Islet precursor cell (in vitro differentiated cells): ENCODE results near the gene REPIN1.

Experiments used
- DNase-seq: peaks from one replicate; pipeline ENCODE4 v3.0.0-alpha.2; 2018

REPIN1 gene

GRCh38 chr7:150337659-150338081 is 31.0 kb upstream of the REPIN1 start:
- peak; percentile 54 for DNase-seq

- peak; percentile 52 for DNase-seq
These were observed 30.3 kb upstream of the REPIN1 start for GRCh38 chr7:150338166-150338829.

GRCh38 chr7:150339409-150339809 is 29.2 kb upstream of the REPIN1 start:
- peak; percentile 53 for DNase-seq

- peak; percentile 87 for DNase-seq
These were observed 28.4 kb upstream of the REPIN1 start for GRCh38 chr7:150340024-150340749.

- DNase-seq, result no peak
These were observed 27.8 kb upstream of the REPIN1 start for GRCh38 chr7:150340875-150341262.

- DNase-seq, result peak; percentile 78
These were observed 27.1 kb upstream of the REPIN1 start, which contains the start of gene RARRES2 for GRCh38 chr7:150341263-150342120. Gene RARRES2 (minus strand): TSS chr7:150341629. CDS start chr7:150340609, 1,020 bp downstream.

- no peak for DNase-seq
These were observed 26.6 kb upstream of the REPIN1 start for GRCh38 chr7:150342121-150342408.

- no peak for DNase-seq
These were observed 25.4 kb upstream of the REPIN1 start for GRCh38 chr7:150343225-150343624.

- no peak for DNase-seq
These were observed 24.3 kb upstream of the REPIN1 start for GRCh38 chr7:150344299-150344698.

- no peak for DNase-seq
These were observed 23.6 kb upstream of the REPIN1 start for GRCh38 chr7:150345012-150345411.

GRCh38 chr7:150346922-150347321 is 21.7 kb upstream of the REPIN1 start:
- DNase-seq, result no peak

- DNase-seq, result no peak
These were observed 16.9 kb upstream of the REPIN1 start for GRCh38 chr7:150351587-150352194.

- no peak for DNase-seq
These were observed 13.0 kb upstream of the REPIN1 start for GRCh38 chr7:150355666-150356059.

- no peak for DNase-seq
These were observed 12.2 kb upstream of the REPIN1 start for GRCh38 chr7:150356265-150356897.

GRCh38 chr7:150357270-150357669 is 11.4 kb upstream of the REPIN1 start:
- DNase-seq, result peak; percentile 76

- DNase-seq, result no peak
These were observed 10.7 kb upstream of the REPIN1 start for GRCh38 chr7:150357771-150358427.

GRCh38 chr7:150358433-150358832 is 10.2 kb upstream of the REPIN1 start:
- DNase-seq, result no peak

GRCh38 chr7:150358988-150359621 is 9.5 kb upstream of the REPIN1 start:
- DNase-seq, result no peak

- no peak for DNase-seq
These were observed 8.8 kb upstream of the REPIN1 start for GRCh38 chr7:150359622-150360362.

GRCh38 chr7:150360363-150361058 is 8.1 kb upstream of the REPIN1 start:
- DNase-seq, result no peak
